Vagina (tissue), 2 donors: Measurements from ENCODE around the gene HNRNPLL.

ENCODE experiments used
- POLR2A ChIP-seq, 2 donors: fragments of 450-650 bp; IDR thresholded peaks; one replicate each; pipeline ENCODE4 v1.6.1; 2017; ENCODE audit warnings: antibody characterized with exemption in 2 of 2, mild to moderate bottlenecking in 2 of 2, moderate library complexity in 2 of 2
- POLR2AphosphoS5 ChIP-seq, 2 donors: sonication (generic); formaldehyde crosslinking; IDR thresholded peaks; one replicate each; pipeline ENCODE4 v1.9.0; 2017; ENCODE audit warnings: antibody characterized with exemption in 2 of 2, mild to moderate bottlenecking in 2 of 2, low read depth in 1 of 2; ENCODE audit not compliant: insufficient read depth in 1 of 2
- TF ChIP-seq, protein P1 (sequence below), 3 experiments: fragments of 450-650 bp in 2 of 3; fragments of 200-600 bp in 1 of 3; sonication (generic) in 1 of 3; IDR thresholded peaks; one replicate each; pipeline ENCODE4 v1.5.1; 2017 to 2019; ENCODE audit warnings: antibody characterized with exemption in 3 of 3, mild to moderate bottlenecking in 2 of 3, moderate library complexity in 2 of 3

DNA sequence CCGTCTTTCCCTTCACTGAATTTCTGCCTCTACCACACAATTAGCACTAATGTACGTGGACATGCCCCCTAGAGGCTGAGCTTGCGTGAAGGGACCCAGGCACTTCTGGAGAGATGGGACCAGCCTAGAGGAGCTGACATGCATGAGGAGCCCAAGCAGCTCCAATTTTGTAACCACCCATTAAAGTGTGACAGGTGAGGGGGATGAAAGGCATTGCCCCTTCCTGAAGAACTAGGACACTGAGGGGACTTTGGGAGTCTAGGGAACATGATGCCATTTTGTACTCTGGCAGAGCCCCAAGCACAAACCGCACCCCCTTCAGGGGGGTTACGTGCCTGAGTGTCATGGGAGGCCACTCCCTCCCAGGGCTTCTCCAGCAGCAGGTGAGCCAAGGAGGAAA is 63.6 kb downstream of the HNRNPLL start:
- no peak for TF ChIP-seq POLR2AphosphoS5 (IDR thresholded peaks at IDR 0.05; ENCODE audit: insufficient read depth in 1 of 2, low read depth in 1 of 2)
- no peak for TF ChIP-seq POLR2A (IDR thresholded peaks at IDR 0.05)
- TF ChIP-seq, protein P1, sequence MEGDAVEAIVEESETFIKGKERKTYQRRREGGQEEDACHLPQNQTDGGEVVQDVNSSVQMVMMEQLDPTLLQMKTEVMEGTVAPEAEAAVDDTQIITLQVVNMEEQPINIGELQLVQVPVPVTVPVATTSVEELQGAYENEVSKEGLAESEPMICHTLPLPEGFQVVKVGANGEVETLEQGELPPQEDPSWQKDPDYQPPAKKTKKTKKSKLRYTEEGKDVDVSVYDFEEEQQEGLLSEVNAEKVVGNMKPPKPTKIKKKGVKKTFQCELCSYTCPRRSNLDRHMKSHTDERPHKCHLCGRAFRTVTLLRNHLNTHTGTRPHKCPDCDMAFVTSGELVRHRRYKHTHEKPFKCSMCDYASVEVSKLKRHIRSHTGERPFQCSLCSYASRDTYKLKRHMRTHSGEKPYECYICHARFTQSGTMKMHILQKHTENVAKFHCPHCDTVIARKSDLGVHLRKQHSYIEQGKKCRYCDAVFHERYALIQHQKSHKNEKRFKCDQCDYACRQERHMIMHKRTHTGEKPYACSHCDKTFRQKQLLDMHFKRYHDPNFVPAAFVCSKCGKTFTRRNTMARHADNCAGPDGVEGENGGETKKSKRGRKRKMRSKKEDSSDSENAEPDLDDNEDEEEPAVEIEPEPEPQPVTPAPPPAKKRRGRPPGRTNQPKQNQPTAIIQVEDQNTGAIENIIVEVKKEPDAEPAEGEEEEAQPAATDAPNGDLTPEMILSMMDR (IDR thresholded peaks at IDR 0.05) = no peak
